A549 (cell line): ENCODE data around the gene ATP2A2.

Experiments
- NR3C1 ChIP-seq: fragments of >200 bp; sonication (Bioruptor Twin); formaldehyde crosslinking; IDR thresholded peaks from 3 replicates; pipeline ENCODE4 v1.6.1; 2017
- TF ChIP-seq, protein P1 (sequence below): fragments of >200 bp; sonication (Bioruptor Twin); formaldehyde crosslinking; IDR thresholded peaks from 3 replicates; pipeline ENCODE4 v1.5.1; 2016

DNA sequence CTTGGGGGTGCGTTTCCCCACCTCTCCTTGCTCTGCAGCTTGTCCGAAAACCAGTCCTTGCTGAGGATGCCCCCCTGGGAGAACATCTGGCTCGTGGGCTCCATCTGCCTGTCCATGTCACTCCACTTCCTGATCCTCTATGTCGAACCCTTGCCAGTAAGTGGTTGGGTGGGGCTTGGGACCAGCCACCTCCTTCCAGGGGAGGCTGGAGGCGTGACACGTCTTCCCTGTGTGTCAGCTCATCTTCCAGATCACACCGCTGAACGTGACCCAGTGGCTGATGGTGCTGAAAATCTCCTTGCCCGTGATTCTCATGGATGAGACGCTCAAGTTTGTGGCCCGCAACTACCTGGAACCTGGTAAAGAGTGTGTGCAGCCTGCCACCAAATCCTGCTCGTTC is 64.9 kb downstream of the ATP2A2 start:
- TF ChIP-seq NR3C1: no peak
- TF ChIP-seq, protein P1, sequence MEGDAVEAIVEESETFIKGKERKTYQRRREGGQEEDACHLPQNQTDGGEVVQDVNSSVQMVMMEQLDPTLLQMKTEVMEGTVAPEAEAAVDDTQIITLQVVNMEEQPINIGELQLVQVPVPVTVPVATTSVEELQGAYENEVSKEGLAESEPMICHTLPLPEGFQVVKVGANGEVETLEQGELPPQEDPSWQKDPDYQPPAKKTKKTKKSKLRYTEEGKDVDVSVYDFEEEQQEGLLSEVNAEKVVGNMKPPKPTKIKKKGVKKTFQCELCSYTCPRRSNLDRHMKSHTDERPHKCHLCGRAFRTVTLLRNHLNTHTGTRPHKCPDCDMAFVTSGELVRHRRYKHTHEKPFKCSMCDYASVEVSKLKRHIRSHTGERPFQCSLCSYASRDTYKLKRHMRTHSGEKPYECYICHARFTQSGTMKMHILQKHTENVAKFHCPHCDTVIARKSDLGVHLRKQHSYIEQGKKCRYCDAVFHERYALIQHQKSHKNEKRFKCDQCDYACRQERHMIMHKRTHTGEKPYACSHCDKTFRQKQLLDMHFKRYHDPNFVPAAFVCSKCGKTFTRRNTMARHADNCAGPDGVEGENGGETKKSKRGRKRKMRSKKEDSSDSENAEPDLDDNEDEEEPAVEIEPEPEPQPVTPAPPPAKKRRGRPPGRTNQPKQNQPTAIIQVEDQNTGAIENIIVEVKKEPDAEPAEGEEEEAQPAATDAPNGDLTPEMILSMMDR: no peak
